CD4-positive, alpha-beta memory T cell (primary cell): ENCODE data around the gene RNASE9. TPM values are rescaled to one million over a fixed set of nuclear protein-coding genes. Genes with fewer than 3 reads are reported as not detected.
"Not testable (repeated sequence)": the region's sequence is repeated elsewhere in the genome, so short reads cannot be mapped to it uniquely, and the experiment has no call there.

Experiments used
- CTCF ChIA-PET: fragments of 350-600 bp; sonication (Branson Sonifier 250); formaldehyde crosslinking; loops from one replicate; lab custom pipeline; 2021; ENCODE audit warnings: inconsistent platforms; ENCODE audit not compliant: partially characterized antibody; lab: Charles Lee
- POLR2A ChIA-PET: fragments of 350-600 bp; sonication (Branson Sonifier 250); formaldehyde crosslinking; loops from one replicate; lab custom pipeline; 2021; ENCODE audit not compliant: partially characterized antibody; lab: Charles Lee
- DNase-seq, 5 donors: peaks; one replicate each; pipeline versions ENCODE4 v3.0.0 to v3.0.0-alpha.2; 2020 to 2022; ENCODE audit warnings: mixed read lengths in 1 of 5
- H3K27ac ChIP-seq: one replicate; pipeline ENCODE4 v1.7.0; 2013; ENCODE audit warnings: low read depth, low read length
- H3K27me3 ChIP-seq: 2 replicates; pipeline ENCODE4 v1.7.0; 2013; ENCODE audit warnings: mild to moderate bottlenecking, low read length, moderate library complexity; ENCODE audit not compliant: insufficient read depth
- H3K36me3 ChIP-seq: 2 replicates; pipeline ENCODE4 v1.7.0; 2013; ENCODE audit warnings: mild to moderate bottlenecking, low read length, moderate library complexity; ENCODE audit not compliant: insufficient read depth
- H3K4me1 ChIP-seq: 2 replicates; pipeline ENCODE4 v1.7.0; 2013; ENCODE audit warnings: mild to moderate bottlenecking, low read length, moderate library complexity; ENCODE audit not compliant: insufficient read depth
- H3K4me3 ChIP-seq, 2 donors: one replicate each; pipeline ENCODE4 v1.7.0; 2013; ENCODE audit warnings: low read length in 2 of 2, mild to moderate bottlenecking in 1 of 2
- H3K9me3 ChIP-seq, 2 donors: one replicate each; pipeline ENCODE4 v1.7.0; 2013; ENCODE audit warnings: low read length in 2 of 2, control low read depth in 1 of 2; ENCODE audit not compliant: control insufficient read depth in 1 of 2
- H3K27ac Mint-ChIP-seq, 7 donors: one replicate each; pipeline ENCODE4 v1.8.0; 2020 to 2021; ENCODE audit warnings: mixed read lengths in 7 of 7, mild to moderate bottlenecking in 6 of 7, inconsistent platforms in 3 of 7, moderate library complexity in 3 of 7
- H3K27me3 Mint-ChIP-seq, 2 donors: one replicate each; pipeline ENCODE4 v1.8.0; 2020 to 2021; ENCODE audit warnings: mixed read lengths in 2 of 2
- H3K36me3 Mint-ChIP-seq, 2 donors: one replicate each; pipeline ENCODE4 v1.8.0; 2020 to 2021; ENCODE audit warnings: mixed read lengths in 2 of 2, inconsistent platforms in 1 of 2, mild to moderate bottlenecking in 1 of 2
- H3K4me1 Mint-ChIP-seq, 4 donors: one replicate each; pipeline ENCODE4 v1.8.0; 2020 to 2021; ENCODE audit warnings: mixed read lengths in 4 of 4, mild to moderate bottlenecking in 1 of 4
- H3K4me3 Mint-ChIP-seq, 8 donors: one replicate each; pipeline ENCODE4 v1.8.0; 2020 to 2021; ENCODE audit warnings: mixed read lengths in 8 of 8, mild to moderate bottlenecking in 7 of 8, moderate library complexity in 6 of 8, inconsistent platforms in 3 of 8
- H3K9me3 Mint-ChIP-seq, 8 donors: one replicate each; pipeline ENCODE4 v1.8.0; 2020 to 2021; ENCODE audit warnings: mixed read lengths in 8 of 8, mild to moderate bottlenecking in 5 of 8, inconsistent platforms in 3 of 8, moderate library complexity in 1 of 8
- intact Hi-C: fragments of 100-400 bp; cut with micrococcal nuclease; formaldehyde crosslinking; loops from one replicate; pipeline ENCODE4 v1.15.1; 2023
- polyA plus RNA-seq, 2 donors: library from polyadenylated mRNA; unstranded; fragments of 300-500 nt; fragmentation: Illumina TruSeq; gene quantifications; one replicate each; pipeline ENCODE4 v1.2.3, GENCODE V29; 2021
- total RNA-seq, 2 experiments: library from RNA; stranded (reverse); gene quantifications; one replicate each; pipeline ENCODE4 v1.2.3, GENCODE V29; 2021

RNASE9 gene
- total and polyA plus RNA-seq, 4 experiments from 2014 or later = not detected

GRCh38 chr14:20524027-20524426, 36.8 kb downstream of the RNASE9 start:
- Mint-ChIP-seq H3K27ac (no peak overlapping the region), H3K36me3 (no peaks in the 10 kb centered on the region), H3K4me3 (no peak overlapping the region), H3K27me3 (peaks cover 0 to 4% of the 10 kb centered on the region in 2 donors), H3K9me3 (peaks cover 0 to 2% (median 0%) of the 10 kb centered on the region in 8 donors), H3K4me1 (peaks cover 0 to 9% (median 0%) of the 10 kb centered on the region in 4 donors)
- intact Hi-C loops = no loop called here
- no peaks in the 10 kb centered on the region for H3K36me3 ChIP-seq
- POLR2A ChIA-PET = interaction anchor here (1.6 kb wide), 1 partner anchor 54 kb away, joined by 6 read pairs; the partner anchor contains the start of gene PNP
- no peaks in the 10 kb centered on the region for H3K27me3 ChIP-seq
- H3K27ac ChIP-seq = no peak overlapping the region
- CTCF ChIA-PET = interaction anchor here (1.3 kb wide), 1 partner anchor 31 kb away, joined by 3 read pairs; no protein-coding TSS in a partner anchor
- H3K9me3 ChIP-seq = no peaks in the 10 kb centered on the region
- DNase-seq = no peak
- H3K4me3 ChIP-seq = no peak overlapping the region
- H3K4me1 ChIP-seq = no peaks in the 10 kb centered on the region

GRCh38 chr14:20522332-20522731, 38.5 kb downstream of the RNASE9 start:
- Mint-ChIP-seq H3K36me3 (no peaks in the 10 kb centered on the region), H3K4me3 (no peak overlapping the region), H3K4me1 (peaks cover 0 to 9% (median 0%) of the 10 kb centered on the region in 4 donors), H3K9me3 (peaks cover 0 to 2% (median 0%) of the 10 kb centered on the region in 8 donors), H3K27me3 (no peaks in the 10 kb centered on the region), H3K27ac (no peak overlapping the region)
- no peak for DNase-seq
- Histone ChIP-seq H3K4me1 (no peaks in the 10 kb centered on the region), H3K36me3 (no peaks in the 10 kb centered on the region), H3K4me3 (no peak overlapping the region), H3K27ac (no peak overlapping the region), H3K27me3 (no peaks in the 10 kb centered on the region), H3K9me3 (no peaks in the 10 kb centered on the region)
- POLR2A ChIA-PET = no interaction called here
- intact Hi-C loops = no loop called here
- CTCF ChIA-PET = interaction anchor here (0.9 kb wide), 1 partner anchor 8 kb away, joined by 3 read pairs; no protein-coding TSS in a partner anchor

GRCh38 chr14:20516921-20517320, 43.9 kb downstream of the RNASE9 start:
- intact Hi-C loops = no loop called here
- H3K4me3 Mint-ChIP-seq = no peak overlapping the region
- peaks cover 0 to 1% of the 10 kb centered on the region in 2 donors for H3K27me3 Mint-ChIP-seq
- Histone ChIP-seq H3K27ac (no peak overlapping the region), H3K27me3 (no peaks in the 10 kb centered on the region), H3K9me3 (no peaks in the 10 kb centered on the region), H3K4me1 (no peaks in the 10 kb centered on the region), H3K36me3 (no peaks in the 10 kb centered on the region), H3K4me3 (no peak overlapping the region)
- no peak overlapping the region for H3K27ac Mint-ChIP-seq
- POLR2A ChIA-PET = no interaction called here
- DNase-seq = no peak
- peaks cover 0 to 1% (median 0%) of the 10 kb centered on the region in 4 donors for H3K4me1 Mint-ChIP-seq
- H3K9me3 Mint-ChIP-seq = peaks cover 0 to 2% (median 0%) of the 10 kb centered on the region in 8 donors
- CTCF ChIA-PET = interaction anchor here (1.4 kb wide), 1 partner anchor 14 kb away, joined by 8 read pairs; no protein-coding TSS in a partner anchor
- no peaks in the 10 kb centered on the region for H3K36me3 Mint-ChIP-seq

- no peak overlapping the region for H3K27ac ChIP-seq
- POLR2A ChIA-PET = no interaction called here
- no peak overlapping the region for H3K4me3 ChIP-seq
- H3K27me3 ChIP-seq = no peaks in the 10 kb centered on the region
- no peak overlapping the region for H3K4me3 Mint-ChIP-seq
- peaks cover 0 to 1% (median 0%) of the 10 kb centered on the region in 4 donors for H3K4me1 Mint-ChIP-seq
- DNase-seq = no peak
- peaks cover 0 to 1% of the 10 kb centered on the region in 2 donors for H3K27me3 Mint-ChIP-seq
- no peaks in the 10 kb centered on the region for H3K4me1 ChIP-seq
- peaks cover 0 to 2% (median 0%) of the 10 kb centered on the region in 8 donors for H3K9me3 Mint-ChIP-seq
- CTCF ChIA-PET = no interaction called here
- no peak overlapping the region for H3K27ac Mint-ChIP-seq
- H3K36me3 Mint-ChIP-seq = no peaks in the 10 kb centered on the region
- intact Hi-C loops = no loop called here
- H3K9me3 ChIP-seq = no peaks in the 10 kb centered on the region
- no peaks in the 10 kb centered on the region for H3K36me3 ChIP-seq
Observed at GRCh38 chr14:20515846-20516245, 45.0 kb downstream of the RNASE9 start.

- no peak overlapping the region for H3K27ac ChIP-seq
- no peak overlapping the region for H3K4me3 ChIP-seq
- H3K4me1 ChIP-seq = no peaks in the 10 kb centered on the region
- no peaks in the 10 kb centered on the region for H3K36me3 ChIP-seq
- H3K36me3 Mint-ChIP-seq = no peaks in the 10 kb centered on the region
- H3K27me3 ChIP-seq = no peaks in the 10 kb centered on the region
- peaks cover 0 to 3% (median under 1%) of the 10 kb centered on the region in 4 donors for H3K4me1 Mint-ChIP-seq
- H3K4me3 Mint-ChIP-seq = peak overlapping the region in 1 of 8 donors; percentile 2
- DNase-seq = no peak
- peak overlapping the region in 1 of 7 donors; percentile 41 for H3K27ac Mint-ChIP-seq
- intact Hi-C loops = no loop called here
- H3K9me3 Mint-ChIP-seq = no peaks in the 10 kb centered on the region
- H3K9me3 ChIP-seq = no peaks in the 10 kb centered on the region
- POLR2A ChIA-PET = no interaction called here
- H3K27me3 Mint-ChIP-seq = peaks cover 0 to 1% of the 10 kb centered on the region in 2 donors
- CTCF ChIA-PET = no interaction called here
Observed at GRCh38 chr14:20512177-20512905, 48.5 kb downstream of the RNASE9 start.

GRCh38 chr14:20508367-20508766, 52.5 kb downstream of the RNASE9 start:
- DNase-seq = no peak
- Mint-ChIP-seq H3K9me3 (peaks cover 0 to 2% (median 0%) of the 10 kb centered on the region in 8 donors), H3K27me3 (peaks cover 0 to 1% of the 10 kb centered on the region in 2 donors), H3K27ac (peak overlapping the region in 1 of 7 donors; percentile 18), H3K4me3 (no peak overlapping the region), H3K4me1 (peaks cover 0 to 9% (median 6%) of the 10 kb centered on the region in 4 donors), H3K36me3 (no peaks in the 10 kb centered on the region)
- Histone ChIP-seq H3K27me3 (no peaks in the 10 kb centered on the region), H3K4me3 (no peak overlapping the region), H3K27ac (no peak overlapping the region), H3K36me3 (no peaks in the 10 kb centered on the region), H3K4me1 (no peaks in the 10 kb centered on the region), H3K9me3 (no peaks in the 10 kb centered on the region)
- intact Hi-C loops = no loop called here
- ChIA-PET POLR2A (no interaction called here), CTCF (interaction anchor here (1.3 kb wide), 1 partner anchor 93 kb away, joined by 3 read pairs; no protein-coding TSS in a partner anchor)

GRCh38 chr14:20507537-20507936, 53.3 kb downstream of the RNASE9 start:
- H3K4me3 Mint-ChIP-seq, POLR2A ChIA-PET, H3K36me3 Mint-ChIP-seq, DNase-seq, CTCF ChIA-PET, H3K4me3 ChIP-seq, H3K27me3 ChIP-seq, H3K27ac Mint-ChIP-seq, H3K9me3 Mint-ChIP-seq, H3K9me3 ChIP-seq, H3K36me3 ChIP-seq, H3K27me3 Mint-ChIP-seq, H3K4me1 Mint-ChIP-seq, intact Hi-C loops, H3K4me1 ChIP-seq, H3K27ac ChIP-seq: not testable (repeated sequence)
